Calu3 (cell line): ENCODE results near the gene FOXE1. TPM values are rescaled to one million over a fixed set of nuclear protein-coding genes. Genes with fewer than 3 reads are reported as not detected.

ENCODE experiments used
- BruUV-seq: library from RNA; stranded (reverse); fragments of 400-500 nt; replicated peaks from 2 replicates; lab custom pipeline; 2021; lab: Mats Ljungman, UMichigan
- CTCF ChIA-PET: fragments of 300-600 bp; sonication (Branson Sonifier 250); formaldehyde crosslinking; loops from one replicate; lab custom pipeline; 2022; ENCODE audit warnings: antibody characterized with exemption; lab: Charles Lee
- DNase-seq: peaks from one replicate; pipeline ENCODE4 v3.0.0; 2022
- H3K27ac Mint-ChIP-seq: one replicate; pipeline ENCODE4 v1.8.0; 2022; ENCODE audit warnings: mixed read lengths; ENCODE audit not compliant: unreplicated experiment
- H3K27me3 Mint-ChIP-seq: one replicate; pipeline ENCODE4 v1.8.0; 2022; ENCODE audit warnings: mixed read lengths; ENCODE audit not compliant: unreplicated experiment
- H3K36me3 Mint-ChIP-seq: one replicate; pipeline ENCODE4 v1.8.0; 2022; ENCODE audit warnings: mild to moderate bottlenecking, moderate library complexity, mixed read lengths; ENCODE audit not compliant: insufficient read depth, unreplicated experiment
- H3K4me1 Mint-ChIP-seq: one replicate; pipeline ENCODE4 v1.8.0; 2022; ENCODE audit warnings: mild to moderate bottlenecking, low read depth, mixed read lengths; ENCODE audit not compliant: unreplicated experiment
- H3K4me3 Mint-ChIP-seq: one replicate; pipeline ENCODE4 v1.8.0; 2022; ENCODE audit warnings: mild to moderate bottlenecking, low read depth, moderate library complexity, mixed read lengths; ENCODE audit not compliant: unreplicated experiment
- H3K9me3 Mint-ChIP-seq: one replicate; pipeline ENCODE4 v1.8.0; 2022; ENCODE audit warnings: low read depth, mixed read lengths; ENCODE audit not compliant: unreplicated experiment
- CTCF ChIP-seq: fragments of 200-600 bp; IDR thresholded peaks from one replicate; pipeline ENCODE4 v1.8.0; 2022; ENCODE audit warnings: antibody characterized with exemption; ENCODE audit not compliant: unreplicated experiment
- intact Hi-C: fragments of 100-400 bp; cut with micrococcal nuclease; formaldehyde crosslinking; loops from one replicate; pipeline ENCODE4 v1.10.0; 2022; ENCODE audit not compliant: unreplicated experiment
- total RNA-seq: library from RNA; stranded (reverse); gene quantifications from 2 replicates; pipeline ENCODE4 v1.2.3, GENCODE V29; 2022

FOXE1 gene
- total RNA-seq, 1 experiment from 2014 or later, result 9.1 TPM

- BruUV-seq, result no TSS peak
- CTCF ChIA-PET, result interaction anchor here (1.0 kb wide), 1 partner anchor 42 kb away, joined by 4 read pairs; no protein-coding TSS in a partner anchor
Observed at GRCh38 chr9:97812247-97812543, 40.8 kb upstream of the FOXE1 start.

GRCh38 chr9:97813072-97813471, 40.0 kb upstream of the FOXE1 start:
- peaks cover 11% of the 10 kb centered on the region for H3K27me3 Mint-ChIP-seq
- H3K4me3 Mint-ChIP-seq, result no peak overlapping the region
- TF ChIP-seq CTCF, result no peak
- CTCF ChIA-PET, result no interaction called here
- peaks cover 10% of the 10 kb centered on the region for H3K36me3 Mint-ChIP-seq
- no peak overlapping the region for H3K27ac Mint-ChIP-seq
- H3K9me3 Mint-ChIP-seq, result peaks cover 5% of the 10 kb centered on the region
- peaks cover 20% of the 10 kb centered on the region for H3K4me1 Mint-ChIP-seq
- no peak for DNase-seq
- intact Hi-C loops, result no loop called here
- BruUV-seq, result no TSS peak

More at GRCh38 chr9:97812247-97812543, 40.8 kb upstream of the FOXE1 start:
- peak overlapping the region; percentile 75 for H3K27ac Mint-ChIP-seq
- peaks cover 21% of the 10 kb centered on the region for H3K4me1 Mint-ChIP-seq
- peaks cover 10% of the 10 kb centered on the region for H3K36me3 Mint-ChIP-seq
- DNase-seq, result no peak
- peaks cover 3% of the 10 kb centered on the region for H3K27me3 Mint-ChIP-seq
- intact Hi-C loops, result loop anchor here (1.0 kb wide), 1 partner anchor 18 kb away; no protein-coding TSS in a partner anchor
- no peak overlapping the region for H3K4me3 Mint-ChIP-seq
- no peaks in the 10 kb centered on the region for H3K9me3 Mint-ChIP-seq
- no peak for TF ChIP-seq CTCF

- DNase-seq, result no peak
- peak overlapping the region; percentile 80 for H3K27ac Mint-ChIP-seq
- TF ChIP-seq CTCF, result no peak
- CTCF ChIA-PET, result no interaction called here
- H3K4me1 Mint-ChIP-seq, result no peaks in the 10 kb centered on the region
- H3K9me3 Mint-ChIP-seq, result peaks cover 9% of the 10 kb centered on the region
- no peaks in the 10 kb centered on the region for H3K36me3 Mint-ChIP-seq
- no TSS peak for BruUV-seq
- peaks cover 25% of the 10 kb centered on the region for H3K27me3 Mint-ChIP-seq
- intact Hi-C loops, result no loop called here
- no peak overlapping the region for H3K4me3 Mint-ChIP-seq
Observed at GRCh38 chr9:97819735-97820134, 33.3 kb upstream of the FOXE1 start.

GRCh38 chr9:97820373-97820772, 32.7 kb upstream of the FOXE1 start:
- CTCF ChIA-PET, result no interaction called here
- intact Hi-C loops, result no loop called here
- BruUV-seq, result no TSS peak
- DNase-seq, result no peak
- H3K4me1 Mint-ChIP-seq, result no peaks in the 10 kb centered on the region
- H3K4me3 Mint-ChIP-seq, result no peak overlapping the region
- TF ChIP-seq CTCF, result no peak
- H3K27ac Mint-ChIP-seq, result no peak overlapping the region
- peaks cover 9% of the 10 kb centered on the region for H3K9me3 Mint-ChIP-seq
- H3K36me3 Mint-ChIP-seq, result no peaks in the 10 kb centered on the region
- H3K27me3 Mint-ChIP-seq, result peaks cover 25% of the 10 kb centered on the region
